HL-60 (cell line): ENCODE measurements around the gene FBXL7.

Source experiments
- DNase-seq, 2 experiments: peaks; one replicate each; pipeline ENCODE4 v3.0.0-alpha.2; 2010 to 2020; ENCODE audit warnings: low read depth in 1 of 2, low spot score in 1 of 2
- H3K27ac ChIP-seq: fragments of 250-450 bp; sonication (Bioruptor Pico); replicated peaks from 2 replicates; pipeline ENCODE4 v1.5.1; 2020; ENCODE audit warnings: mild to moderate bottlenecking, moderate library complexity
- H3K27me3 ChIP-seq: fragments of 250-450 bp; sonication (Bioruptor Pico); 2 replicates; pipeline ENCODE4 v1.5.1; 2021; ENCODE audit warnings: mild to moderate bottlenecking, moderate library complexity; ENCODE audit not compliant: insufficient read depth, poor library complexity, severe bottlenecking
- H3K4me3 ChIP-seq: replicated peaks from 2 replicates; pipeline ENCODE4 v1.5.1; 2011; ENCODE audit warnings: mild to moderate bottlenecking, control low read depth, low read length; ENCODE audit not compliant: insufficient read depth
- CTCF ChIP-seq: IDR thresholded peaks from one replicate; pipeline ENCODE4 v1.5.1; 2011; ENCODE audit warnings: low read length, control low read depth, inconsistent platforms; ENCODE audit not compliant: insufficient read depth
- GABPA ChIP-seq: IDR thresholded peaks from 2 replicates; pipeline ENCODE4 v1.6.1; 2012; ENCODE audit warnings: low read depth
- POLR2AphosphoS5 ChIP-seq: IDR thresholded peaks from 2 replicates; pipeline ENCODE4 v1.6.1; 2012; ENCODE audit warnings: low read depth
- REST ChIP-seq: IDR thresholded peaks from 2 replicates; pipeline ENCODE4 v1.6.1; 2012; ENCODE audit warnings: low read depth; ENCODE audit not compliant: insufficient replicate concordance
- SPI1 ChIP-seq: IDR thresholded peaks from 2 replicates; pipeline ENCODE4 v1.6.1; 2012; ENCODE audit warnings: low read depth, mild to moderate bottlenecking, borderline replicate concordance

FBXL7 gene

GRCh38 chr5:15529013-15529412, 29.0 kb downstream of the FBXL7 start:
- Histone ChIP-seq H3K4me3 (no peak overlapping the region), H3K27ac (no peak overlapping the region), H3K27me3 (no peaks in the 10 kb centered on the region)
- DNase-seq, result no peak
- TF ChIP-seq SPI1, result no peak
- no peak for TF ChIP-seq POLR2AphosphoS5
- TF ChIP-seq REST, result no peak
- no peak for TF ChIP-seq CTCF
- TF ChIP-seq GABPA, result no peak

GRCh38 chr5:15529821-15530220, 29.8 kb downstream of the FBXL7 start:
- Histone ChIP-seq H3K27ac (no peak overlapping the region), H3K4me3 (no peak overlapping the region), H3K27me3 (no peaks in the 10 kb centered on the region)
- TF ChIP-seq POLR2AphosphoS5 (no peak), SPI1 (no peak), CTCF (no peak), REST (no peak), GABPA (no peak)
- no peak for DNase-seq

- Histone ChIP-seq H3K4me3 (no peak overlapping the region), H3K27ac (no peak overlapping the region), H3K27me3 (no peaks in the 10 kb centered on the region)
- TF ChIP-seq CTCF (no peak), POLR2AphosphoS5 (no peak), REST (no peak), GABPA (no peak), SPI1 (no peak)
- no peak for DNase-seq
These were observed 33.3 kb downstream of the FBXL7 start for GRCh38 chr5:15533129-15533893.
